KBM-7 (cell line): Measurements from ENCODE around the gene DNAJB6.

Source experiments
- DNase-seq: peaks from one replicate; pipeline ENCODE4 v3.0.0-alpha.2; 2015
- in situ Hi-C: fragments of 300-500 bp; cut with MboI; formaldehyde crosslinking; loops from 2 replicates; pipeline ENCODE4 v1.14.3; 2020; ENCODE audit warnings: low sequenced_read_pairs, low pct_unique_long_range_greater_than_20kb, mixed read lengths

DNAJB6 gene

GRCh38 chr7:157404845-157405481, 68.2 kb downstream of the DNAJB6 start:
- peak; percentile 75 for DNase-seq
- in situ Hi-C loops: no loop called here

- DNase-seq: no peak
- in situ Hi-C loops: no loop called here
Measured at GRCh38 chr7:157405501-157405900, 68.7 kb downstream of the DNAJB6 start.

DNA sequence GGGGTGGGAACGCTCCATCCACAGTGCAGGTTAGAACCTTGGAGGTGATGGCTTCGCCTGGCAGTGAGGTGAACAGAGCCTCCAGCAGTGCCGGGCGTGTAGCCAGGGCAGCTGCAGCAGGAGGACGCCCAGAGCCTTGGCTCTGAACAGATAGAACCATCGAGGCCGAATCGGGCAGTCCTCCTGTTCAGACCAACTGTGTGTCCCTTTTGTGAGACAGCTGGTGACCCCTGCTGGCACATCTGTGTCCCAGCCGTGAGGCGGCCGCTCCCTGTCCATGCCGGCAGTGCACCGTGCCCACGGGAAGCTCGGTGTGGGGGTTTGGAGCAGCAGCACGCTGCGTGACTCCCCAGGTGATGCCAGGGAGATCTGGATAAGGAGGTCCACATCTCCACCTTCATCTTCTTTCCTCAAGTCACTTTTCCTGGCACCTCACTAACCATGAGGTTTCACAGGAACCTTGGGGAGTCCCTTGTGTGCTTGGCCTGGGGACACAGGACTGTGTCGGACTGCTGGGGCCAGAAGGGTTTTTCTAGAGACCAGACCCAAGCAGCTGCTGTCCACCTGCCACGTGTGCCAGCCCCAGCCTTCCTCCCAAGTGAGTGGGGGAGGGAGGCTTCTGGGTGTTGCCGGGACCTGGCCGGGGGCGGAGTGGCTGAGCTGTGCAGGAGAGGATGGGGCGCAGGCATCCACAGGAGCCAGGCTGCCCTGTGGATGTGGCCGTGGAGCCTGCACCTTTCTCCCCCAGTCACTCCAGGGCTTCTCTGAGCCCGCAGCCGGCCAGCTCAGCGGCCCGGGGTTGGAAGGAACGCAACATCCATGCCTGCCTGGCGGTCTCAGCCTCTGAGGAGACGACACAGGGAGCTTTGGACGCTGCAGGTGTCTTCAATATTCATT, 69.4 kb downstream of the DNAJB6 start:
- in situ Hi-C loops: no loop called here
- DNase-seq: no peak

DNA sequence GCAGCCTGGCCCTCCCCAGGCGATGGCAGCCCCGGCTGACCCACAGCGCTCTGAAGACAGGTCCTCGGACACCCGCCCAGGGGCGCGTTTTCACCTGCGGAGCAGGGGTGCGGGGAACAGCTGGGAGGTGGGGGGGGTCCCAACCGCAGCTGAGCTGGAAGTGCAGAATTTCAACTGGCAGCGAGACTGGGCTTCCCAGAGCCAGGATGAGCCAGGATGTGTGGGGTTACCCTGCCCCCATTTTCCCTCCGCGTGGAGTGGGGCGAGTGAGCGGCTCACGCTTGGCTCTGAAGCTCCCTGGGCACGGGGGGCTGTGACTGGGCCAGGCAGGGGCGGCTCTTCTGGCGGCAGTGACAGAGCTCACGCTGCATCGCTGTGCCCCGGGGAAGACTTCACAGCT, 70.2 kb downstream of the DNAJB6 start:
- DNase-seq: no peak
- in situ Hi-C loops: no loop called here

- in situ Hi-C loops: no loop called here
- no peak for DNase-seq
Measured at GRCh38 chr7:157407512-157408257, 70.9 kb downstream of the DNAJB6 start.

- DNase-seq: no peak
- in situ Hi-C loops: no loop called here
Measured at GRCh38 chr7:157408258-157409101, 71.7 kb downstream of the DNAJB6 start.

- in situ Hi-C loops: no loop called here
Measured at GRCh38 chr7:157409149-157409752, 72.4 kb downstream of the DNAJB6 start.

GRCh38 chr7:157409753-157410727, 73.2 kb downstream of the DNAJB6 start:
- in situ Hi-C loops: no loop called here

More at GRCh38 chr7:157409149-157409752, 72.4 kb downstream of the DNAJB6 start:
- DNase-seq: no peak

GRCh38 chr7:157410831-157411556, 74.2 kb downstream of the DNAJB6 start:
- DNase-seq: no peak
- in situ Hi-C loops: no loop called here

More at GRCh38 chr7:157409753-157410727, 73.2 kb downstream of the DNAJB6 start:
- DNase-seq: no peak

GRCh38 chr7:157411580-157411979, 74.8 kb downstream of the DNAJB6 start:
- no peak for DNase-seq
- in situ Hi-C loops: no loop called here

GRCh38 chr7:157412021-157412443, 75.2 kb downstream of the DNAJB6 start:
- in situ Hi-C loops: no loop called here
- no peak for DNase-seq

DNA sequence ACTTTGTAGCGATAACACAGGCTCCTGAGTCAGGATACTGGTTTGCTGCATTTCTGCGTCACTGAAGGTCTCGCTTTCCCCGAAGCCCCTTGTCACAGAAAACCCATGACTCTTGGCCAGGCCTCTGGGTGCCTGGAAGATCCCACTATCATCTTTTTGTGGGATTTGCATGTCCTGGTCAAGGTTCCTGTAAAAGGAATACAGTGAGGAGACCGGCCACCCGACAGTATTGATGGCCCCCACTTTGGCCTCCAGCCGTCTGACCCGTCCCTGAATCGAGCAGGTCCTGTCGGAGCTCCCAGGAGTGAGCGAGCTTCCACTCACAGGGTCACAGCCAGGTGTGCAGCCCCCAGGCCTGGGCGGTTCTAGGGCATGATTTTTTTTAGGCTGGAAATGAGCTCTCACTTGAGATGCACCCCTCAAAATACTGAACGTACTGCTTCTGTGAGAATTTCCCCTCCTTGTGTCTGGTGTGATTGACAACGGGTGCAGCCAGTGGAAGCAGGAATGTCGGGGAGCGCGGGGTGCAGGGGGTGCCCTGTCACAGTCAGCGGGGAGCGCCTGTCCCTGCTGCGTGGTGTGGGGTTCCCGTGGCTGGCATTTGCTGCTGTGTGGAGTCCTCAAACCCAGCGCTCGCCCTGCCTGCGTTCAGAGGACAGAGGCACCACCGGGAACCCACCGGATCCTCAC, 75.8 kb downstream of the DNAJB6 start:
- in situ Hi-C loops: no loop called here
- no peak for DNase-seq

DNA sequence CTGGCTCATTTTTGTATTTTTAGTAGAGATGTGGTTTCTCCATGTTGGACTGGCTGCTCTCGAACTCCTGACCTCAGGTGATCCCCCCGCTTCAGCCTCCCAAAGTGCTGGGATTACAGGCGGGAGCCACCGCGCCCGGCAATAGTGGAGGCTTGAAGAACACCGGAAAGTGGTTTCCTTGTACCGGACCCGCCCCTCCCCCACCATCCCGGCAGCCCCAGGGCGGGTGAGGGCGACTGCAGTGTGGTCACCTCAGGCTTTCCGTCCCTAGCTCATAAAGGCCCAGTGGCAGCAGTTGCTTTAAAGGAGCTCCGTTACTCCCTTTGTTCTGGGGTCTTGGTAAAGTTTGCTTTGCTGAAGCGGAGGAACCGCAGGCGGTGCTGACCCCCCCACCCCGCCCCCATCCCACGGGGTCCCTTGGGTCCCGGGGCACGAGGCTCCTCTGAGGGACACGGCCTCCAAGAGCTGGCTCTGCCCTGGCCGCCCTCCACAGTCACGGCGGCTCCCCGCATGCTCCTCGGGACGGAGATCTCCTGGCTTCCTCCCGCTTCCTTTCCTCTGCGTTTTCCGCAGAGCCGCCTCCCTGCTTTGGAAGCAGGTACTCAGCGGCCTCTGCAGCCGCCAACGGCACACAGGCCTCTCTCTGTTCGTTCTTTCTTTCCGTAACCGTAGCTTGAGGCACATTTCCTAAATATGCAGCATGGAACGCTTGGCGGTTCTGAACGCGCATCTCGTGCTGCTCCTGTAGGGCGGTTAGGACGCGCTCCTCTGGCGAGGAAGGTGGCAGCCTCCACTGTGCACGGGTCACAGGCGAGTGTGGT, 77.3 kb downstream of the DNAJB6 start:
- no peak for DNase-seq
- in situ Hi-C loops: no loop called here

GRCh38 chr7:157414702-157415096, 77.9 kb downstream of the DNAJB6 start:
- no peak for DNase-seq
- in situ Hi-C loops: no loop called here

GRCh38 chr7:157415486-157415885, 78.7 kb downstream of the DNAJB6 start:
- no peak for DNase-seq
- in situ Hi-C loops: no loop called here

DNA sequence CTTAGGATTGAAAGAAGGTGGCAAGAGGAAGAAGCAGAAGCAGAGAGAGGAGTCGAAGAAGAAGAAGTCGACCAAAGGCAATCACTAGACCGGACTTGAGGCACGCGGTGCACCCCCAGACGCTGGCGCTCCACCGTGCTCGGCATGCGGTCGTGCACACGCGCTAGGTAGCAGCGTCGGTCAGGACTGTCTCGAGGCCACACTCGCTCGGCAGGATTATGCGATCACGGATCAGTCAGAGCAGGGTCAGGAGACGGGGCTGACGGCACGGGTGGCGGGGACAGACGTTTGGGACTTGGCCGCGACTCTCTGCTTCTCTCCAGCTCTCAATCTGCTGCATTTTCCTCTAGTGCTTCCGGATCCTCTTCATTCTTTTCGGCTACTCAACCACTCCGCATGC, 79.2 kb downstream of the DNAJB6 start:
- DNase-seq: no peak
- in situ Hi-C loops: no loop called here
